Hypothalamus (tissue), 51 donors: ENCODE measurements around the gene ATP11B.

ENCODE experiments used
- DNase-seq, 51 donors: peaks; one replicate each; lab custom pipeline; 2025; lab: John Stamatoyannopoulos, UW

Gene ATP11B

GRCh38 chr3:182792901-182793662, at the start of gene ATP11B:
Gene ATP11B (plus strand): TSS chr3:182793504. CDS start chr3:182793760, 256 bp downstream.
- DNase-seq, result peak; percentile 21 to 94 (median 69)

GRCh38 chr3:182746959-182747358, 46.3 kb upstream of the ATP11B start:
- DNase-seq, result no peak

- DNase-seq, result no peak
Observed at GRCh38 chr3:182755308-182755707, 38.0 kb upstream of the ATP11B start.

GRCh38 chr3:182755712-182756111, 37.6 kb upstream of the ATP11B start:
- no peak for DNase-seq

GRCh38 chr3:182760576-182761164, 32.6 kb upstream of the ATP11B start:
- no peak for DNase-seq

DNA sequence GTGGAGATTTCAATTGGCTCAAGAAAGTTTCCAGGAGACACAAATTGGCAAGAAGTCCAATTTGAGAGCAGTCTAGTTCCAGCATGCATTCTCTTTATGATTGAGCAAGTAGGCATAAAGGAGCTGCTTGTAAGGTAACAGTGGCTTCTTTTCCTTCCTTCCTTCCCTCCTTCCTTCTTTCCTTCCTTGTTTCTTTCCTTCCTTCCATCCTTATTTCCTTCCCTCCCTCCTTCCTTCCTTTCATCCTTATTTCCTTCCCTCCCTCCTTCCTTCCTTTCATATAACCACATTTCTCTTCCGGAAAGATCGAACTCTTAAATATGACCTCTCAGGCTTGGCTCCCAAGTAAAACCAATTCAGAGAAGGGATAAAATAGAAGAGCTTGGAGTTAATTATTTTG, 29.4 kb upstream of the ATP11B start:
- DNase-seq, result no peak

- DNase-seq, result no peak
Observed at GRCh38 chr3:182765287-182765686, 28.0 kb upstream of the ATP11B start.

GRCh38 chr3:182766099-182766498, 27.2 kb upstream of the ATP11B start:
- DNase-seq, result no peak

- DNase-seq, result no peak
Observed at GRCh38 chr3:182768413-182768812, 24.9 kb upstream of the ATP11B start.

- DNase-seq, result no peak
Observed at GRCh38 chr3:182769673-182770072, 23.6 kb upstream of the ATP11B start.

- DNase-seq, result no peak
Observed at GRCh38 chr3:182782149-182782548, 11.2 kb upstream of the ATP11B start.

GRCh38 chr3:182783106-182783505, 10.2 kb upstream of the ATP11B start:
- no peak for DNase-seq

DNA sequence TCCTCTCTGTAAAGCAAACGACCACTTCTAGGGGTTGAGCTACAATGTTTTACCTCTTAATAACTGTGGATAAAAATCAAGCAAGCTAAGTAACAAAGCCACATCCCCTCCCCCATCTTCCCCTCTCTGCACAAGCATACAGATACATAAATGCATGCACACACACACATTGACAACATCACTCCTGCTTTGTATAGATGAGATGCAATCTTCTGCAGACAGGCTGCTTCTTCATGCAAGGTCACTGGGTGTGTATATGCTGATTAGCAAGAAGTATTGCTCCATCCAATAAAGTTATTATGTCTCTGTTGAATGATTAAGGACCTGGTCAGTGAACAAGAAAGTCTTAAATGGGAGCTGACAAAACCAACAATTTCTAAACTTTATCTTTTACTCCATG, 8.8 kb upstream of the ATP11B start:
- DNase-seq, result no peak

- DNase-seq, result no peak
Observed at GRCh38 chr3:182785142-182785541, 8.2 kb upstream of the ATP11B start.

DNA sequence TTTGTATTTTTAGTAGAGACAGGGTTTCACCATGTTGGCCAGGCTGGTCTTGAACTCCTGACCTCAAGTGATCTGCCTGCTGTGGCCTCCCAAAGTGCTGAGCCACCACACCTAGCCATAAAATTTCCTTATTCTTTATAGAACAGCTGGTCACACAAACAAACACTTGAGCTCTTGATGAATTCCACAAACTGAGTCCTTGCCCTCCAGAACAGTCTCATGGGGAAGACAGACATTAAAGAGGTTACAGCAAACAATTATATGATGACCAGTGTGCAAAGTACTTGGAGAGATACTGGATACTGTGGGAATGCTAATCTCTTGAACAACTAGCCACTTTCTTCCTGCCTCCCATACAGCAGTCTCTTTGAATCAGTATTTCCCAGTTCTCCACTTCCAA, 7.5 kb upstream of the ATP11B start:
- DNase-seq, result no peak

DNA sequence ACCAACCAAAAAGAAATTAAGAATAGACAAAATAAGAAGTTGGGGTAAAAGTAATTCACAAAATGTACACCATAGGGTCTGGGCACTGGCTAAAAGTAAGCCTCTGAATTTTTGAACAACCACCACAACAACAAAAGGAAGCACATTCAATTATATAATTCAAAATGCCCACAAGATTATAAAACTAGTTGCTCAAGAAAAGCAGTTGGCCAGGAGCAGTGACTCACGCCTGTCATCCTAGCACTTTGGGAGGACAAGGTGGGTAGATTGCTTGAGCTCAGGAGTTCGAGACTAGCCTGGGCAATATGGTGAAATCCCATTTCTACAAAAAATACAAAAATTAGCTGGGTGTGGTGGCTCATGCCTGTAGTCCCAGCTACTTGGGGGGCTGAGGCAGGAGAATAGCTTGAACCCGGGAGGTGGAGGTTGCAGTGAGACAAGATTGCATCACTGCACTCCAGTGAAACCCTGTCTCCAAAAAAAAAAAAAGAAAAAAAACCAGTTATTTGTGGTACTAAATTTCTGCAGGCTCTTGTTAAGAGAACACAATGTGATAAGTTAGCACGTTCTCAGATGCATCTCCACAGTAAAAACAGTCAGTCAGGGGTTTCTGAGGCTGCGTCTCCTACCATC, 6.6 kb upstream of the ATP11B start:
- no peak for DNase-seq

DNA sequence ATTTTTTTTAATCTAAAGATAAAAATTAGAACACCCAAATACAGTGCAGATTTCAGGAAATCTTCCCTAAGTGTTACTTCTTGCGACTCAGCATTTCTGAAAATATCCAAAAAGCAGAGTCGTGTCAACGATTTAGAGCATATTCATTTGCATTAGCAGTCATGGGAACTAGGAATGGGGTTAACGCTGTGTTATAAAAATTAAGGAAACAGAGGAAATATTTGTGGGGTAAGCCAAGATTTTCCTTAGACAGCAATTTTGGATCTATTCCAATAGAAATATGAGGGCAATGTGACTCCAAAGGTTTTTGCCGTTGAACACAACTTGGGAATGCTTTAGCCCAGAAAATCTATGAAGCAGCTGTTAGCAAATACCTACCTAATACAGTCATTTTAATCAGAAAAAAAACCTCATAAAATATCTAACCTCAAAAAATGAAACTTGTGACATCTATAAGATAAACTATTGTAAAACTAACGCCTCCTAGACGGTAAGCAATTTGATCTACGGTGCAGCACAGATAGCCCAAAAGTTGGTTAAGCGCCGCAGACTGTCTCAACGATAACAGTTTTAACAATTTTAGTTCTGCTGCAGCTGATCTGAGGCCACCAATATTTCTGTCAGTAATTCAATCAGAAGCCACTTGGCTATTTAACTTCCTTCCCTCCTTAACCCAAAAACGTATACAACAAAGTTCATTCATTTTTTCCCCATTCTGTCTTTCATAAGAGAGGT, 5.8 kb upstream of the ATP11B start:
- DNase-seq, result no peak

- no peak for DNase-seq
Observed at GRCh38 chr3:182789371-182789770, 3.9 kb upstream of the ATP11B start.

DNA sequence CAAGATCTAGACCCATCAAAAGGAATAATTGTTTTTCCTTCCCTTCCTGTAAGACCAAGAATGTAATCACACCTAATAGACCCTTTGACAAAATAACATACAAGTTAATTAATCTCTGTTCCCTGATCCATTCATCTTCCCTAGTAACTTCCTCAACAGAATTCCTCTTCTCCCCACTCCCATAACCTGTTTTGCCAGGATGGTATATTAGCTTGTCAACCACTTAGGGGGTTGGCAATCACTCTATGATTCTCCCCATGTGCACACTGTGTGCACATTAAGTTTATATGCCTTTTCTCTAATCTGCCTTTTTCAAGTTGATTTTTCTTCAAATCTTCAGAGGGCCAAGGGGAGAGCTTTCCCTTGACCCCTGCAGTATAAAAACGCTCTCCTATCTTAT, 2.7 kb upstream of the ATP11B start:
- no peak for DNase-seq

- peak in 40 of 51 donors; percentile 4 to 79 (median 32) for DNase-seq
Observed at GRCh38 chr3:182793663-182794454, 555 bp downstream of the ATP11B start.
